K562 (cell line): ENCODE data around the gene OR51S1. TPM values are rescaled to one million over a fixed set of nuclear protein-coding genes. Genes with fewer than 3 reads are reported as not detected.

ENCODE experiments used
- ATAC-seq: fragments of 200-7000 bp; cut with Tn5 transposase; 3 replicates; pipeline ENCODE4 v1.9.1; 2020; ENCODE audit warnings: moderate library complexity
- BruUV-seq: library from RNA; stranded (reverse); fragments of 400-500 nt; replicated peaks from 2 replicates; lab custom pipeline; 2021; lab: Mats Ljungman, UMichigan
- CTCF ChIA-PET: fragments of 300-600 bp; formaldehyde crosslinking; extraction: SDS; loops from one replicate; lab custom pipeline; 2021; ENCODE audit warnings: low intra/inter-chr PET ratio; lab: Yijun Ruan, JAX
- POLR2A ChIA-PET: fragments of 300-600, 350-650 bp; sonication (Branson Sonifier 250); formaldehyde crosslinking; extraction: SDS; loops from one replicate; lab custom pipeline; 2021; ENCODE audit warnings: antibody characterized with exemption, inconsistent platforms; lab: Yijun Ruan, JAX
- DNase-seq, 4 experiments: peaks; one replicate each; pipeline versions ENCODE4 v3.0.0 to v3.0.0-alpha.2; 2011 to 2018; ENCODE audit warnings: low spot score in 3 of 4, mixed read lengths in 3 of 4; ENCODE audit errors: extremely low read depth in 1 of 4
- FAIRE-seq: peaks from 2 replicates; lab custom pipeline; 2011; peaks lifted over from hg19 to GRCh38; lab: Jason Lieb, UNC
- H2AFZ ChIP-seq: 2 replicates; pipeline ENCODE4 v1.6.0; 2011; ENCODE audit warnings: low read depth, low read length, control low read depth, inconsistent platforms
- H3K27ac ChIP-seq: fragments of 200-600 bp; 3 replicates; pipeline ENCODE4 v1.8.0; 2011; ENCODE audit warnings: low read depth, mild to moderate bottlenecking, control low read depth, inconsistent platforms, low read length, moderate library complexity, mixed read lengths; ENCODE audit errors: extremely low read depth
- H3K27me3 ChIP-seq, 2 experiments: fragments of 300-600 bp in 1 of 2; 2 replicates in 1 of 2; 3 replicates in 1 of 2; pipeline versions ENCODE4 v1.6.0 to v1.8.0; 2011; ENCODE audit warnings: inconsistent platforms in 2 of 2, low read length in 2 of 2, mild to moderate bottlenecking in 1 of 2, mixed read lengths in 1 of 2, moderate library complexity in 1 of 2; ENCODE audit not compliant: control insufficient read depth in 2 of 2, insufficient read depth in 2 of 2
- H3K36me3 ChIP-seq: fragments of 300-600 bp; 3 replicates; pipeline ENCODE4 v1.8.0; 2011; ENCODE audit warnings: mild to moderate bottlenecking, low read length, inconsistent platforms; ENCODE audit not compliant: control insufficient read depth, insufficient read depth
- H3K4me1 ChIP-seq, 2 experiments: fragments of 200-600 bp in 1 of 2; replicated peaks in 1 of 2; 2 replicates in 1 of 2; 3 replicates in 1 of 2; pipeline versions ENCODE4 v1.5.1 to v1.8.0; 2011; ENCODE audit warnings: inconsistent platforms in 2 of 2, low read length in 2 of 2, mild to moderate bottlenecking in 1 of 2, mixed read lengths in 1 of 2, moderate library complexity in 1 of 2; ENCODE audit not compliant: control insufficient read depth in 2 of 2, insufficient read depth in 2 of 2
- H3K4me2 ChIP-seq: 2 replicates; pipeline ENCODE4 v1.6.1; 2011; ENCODE audit warnings: low read length, control low read depth, inconsistent platforms, mixed read lengths; ENCODE audit not compliant: insufficient read depth
- H3K4me3 ChIP-seq: fragments of 200-600 bp; sonication (generic), shearing (Covaris generic); 2 replicates; pipeline ENCODE4 v1.5.1; 2016; ENCODE audit warnings: control low read depth, inconsistent platforms
- H3K79me2 ChIP-seq: fragments of 200-600 bp; 3 replicates; pipeline ENCODE4 v1.8.0; 2011; ENCODE audit warnings: low read length, inconsistent platforms; ENCODE audit not compliant: control insufficient read depth, insufficient read depth
- H3K9ac ChIP-seq, 2 experiments: 2 replicates each; pipeline versions ENCODE4 v1.6.0 to v1.6.1; 2011; ENCODE audit warnings: low read depth in 2 of 2, low read length in 2 of 2, control low read depth in 1 of 2, inconsistent platforms in 1 of 2, mild to moderate bottlenecking in 1 of 2, mixed read lengths in 1 of 2; ENCODE audit not compliant: insufficient read depth in 1 of 2
- H3K9me1 ChIP-seq: one replicate; pipeline ENCODE4 v1.6.0; 2011; ENCODE audit warnings: inconsistent platforms, mild to moderate bottlenecking, low read length, moderate library complexity; ENCODE audit not compliant: control insufficient read depth, insufficient read depth
- H3K9me3 ChIP-seq: replicated peaks from 2 replicates; pipeline ENCODE4 v1.5.1; 2011; ENCODE audit warnings: low read depth, low read length, inconsistent platforms; ENCODE audit not compliant: control insufficient read depth, insufficient read depth
- H4K20me1 ChIP-seq: replicated peaks from 2 replicates; pipeline ENCODE4 v1.6.1; 2011; ENCODE audit warnings: low read length, inconsistent platforms, mixed read lengths; ENCODE audit not compliant: control insufficient read depth, insufficient read depth
- CAMTA2 ChIP-seq: fragments of 250-450 bp; sonication (Bioruptor Pico); conservative IDR thresholded peaks from 2 replicates; pipeline ENCODE4 v1.5.1; 2022
- CHD4 ChIP-seq: fragments of 200-600 bp; sonication (generic); IDR thresholded peaks from 3 replicates; pipeline ENCODE4 v1.6.1; 2012; ENCODE audit warnings: low read depth, mild to moderate bottlenecking, mixed read lengths, low read length, inconsistent platforms; ENCODE audit not compliant: insufficient read depth, insufficient replicate concordance, poor library complexity, severe bottlenecking
- E2F8 ChIP-seq: fragments of 450-650 bp; IDR thresholded peaks from 2 replicates; pipeline ENCODE4 v1.7.1; 2018; ENCODE audit warnings: mild to moderate bottlenecking, low read depth; ENCODE audit not compliant: partially characterized antibody
- ELF1 ChIP-seq: fragments of 200-800 bp; sonication (Bioruptor generic); IDR thresholded peaks from 2 replicates; pipeline ENCODE4 v1.6.1; 2016; ENCODE audit warnings: missing genetic modification characterization, missing compliant biosample characterization
- WGBS: fragments of 100-300 bp; shearing (Covaris generic); methylation state at CpG from one replicate; pipeline ENCODE4 v1.1.6; 2016; ENCODE audit warnings: low coverage, mixed read lengths; ENCODE audit not compliant: insufficient coverage; ENCODE audit errors: missing lambda C conversion rate; 5-methylcytosine and 5-hydroxymethylcytosine counted together
- in situ Hi-C: fragments of 300-500 bp; cut with MboI; formaldehyde crosslinking; loops from 4 replicates; pipeline ENCODE4 v1.15.0; 2018; ENCODE audit warnings: inconsistent platforms, mixed read lengths
- intact Hi-C: fragments of 100-400 bp; cut with micrococcal nuclease; formaldehyde crosslinking; loops from 2 replicates; pipeline ENCODE4 v1.14.2; 2022
- polyA plus RNA-seq, 8 experiments: library from polyadenylated mRNA; depleted of rRNA in 4 of 8; stranded (reverse) in 5 of 8; unstranded in 3 of 8; fragments of >200 nt; fragmentation: Nextera tagmentation in 2 of 8; fragmentation: Illumina TruSeq in 1 of 8; extraction: Ambion mirVana in 2 of 8; extraction: Trizol in 1 of 8; gene quantifications; 2 replicates each; pipeline versions ENCODE4 v1.2.1 to v1.2.3, GENCODE V29; 2011 to 2014; ENCODE audit warnings: inconsistent platforms in 1 of 8, missing spikeins in 1 of 8
- total RNA-seq, 7 experiments: library from RNA; depleted of rRNA in 6 of 7; stranded (reverse); fragments of >200 nt in 6 of 7; fragmentation: Illumina TruSeq in 2 of 7; extraction: Trizol in 2 of 7; gene quantifications; 2 replicates each; pipeline versions ENCODE4 v1.2.1 to v1.2.3, GENCODE V29; 2011 to 2021; ENCODE audit warnings: low replicate concordance in 1 of 7
- TF ChIP-seq, protein P1 (sequence below): fragments of 450-650 bp; IDR thresholded peaks from 2 replicates; pipeline ENCODE4 v1.6.1; 2018; ENCODE audit not compliant: partially characterized antibody
- TF ChIP-seq, protein P2 (sequence below), 3 experiments: IDR thresholded peaks in 2 of 3; conservative IDR thresholded peaks in 1 of 3; 2 replicates each; pipeline ENCODE4 v1.5.1; 2011 to 2012; ENCODE audit warnings: low read length in 3 of 3, mild to moderate bottlenecking in 3 of 3, control low read depth in 2 of 3, improper control_type of control experiment in 1 of 3, inconsistent platforms in 1 of 3, low read depth in 1 of 3, mixed read lengths in 1 of 3, moderate library complexity in 1 of 3; ENCODE audit not compliant: insufficient read depth in 2 of 3
- TF ChIP-seq, protein P3 (sequence below), 2 experiments: fragments of 450-650 bp; IDR thresholded peaks; 2 replicates each; pipeline ENCODE4 v1.6.1; 2018; ENCODE audit warnings: mild to moderate bottlenecking in 2 of 2, low read depth in 1 of 2; ENCODE audit not compliant: partially characterized antibody in 2 of 2

OR51S1 gene
- total and polyA plus RNA-seq, 9 of the 15 experiments (the other 6 are each of a cell fraction or from before 2014, with no cell fraction given) = not detected

- ChIA-PET POLR2A (interaction anchor here (0.9 to 1.3 kb wide), 2 partner anchors 8 to 9 kb away, joined by 4 to 6 read pairs; no protein-coding TSS in a partner anchor), CTCF (no interaction called here)
- Histone ChIP-seq H3K9me1 (no peaks in the 10 kb centered on the region), H3K9me3 (no peaks in the 10 kb centered on the region), H3K4me3 (no peak overlapping the region), H3K4me2 (no peak overlapping the region), H2AFZ (no peak overlapping the region), H3K27ac (peak overlapping the region; percentile 32; the same call in 1 of the 3 replicates), H3K27me3 (no peaks in the 10 kb centered on the region), H3K79me2 (no peaks in the 10 kb centered on the region), H3K36me3 (no peaks in the 10 kb centered on the region), H4K20me1 (no peaks in the 10 kb centered on the region), H3K4me1 (peaks cover 0 to 22% of the 10 kb centered on the region in 2 experiments; a peak in 3 of 5 replicates), H3K9ac (no peak overlapping the region)
- FAIRE-seq (peak; percentile 40), DNase-seq (peak; percentile 22 to 49 (median 30)), ATAC-seq (peak; percentile 72)
- intact Hi-C loops (no loop called here), in situ Hi-C loops (no loop called here)
- 0% methylated on average over 1 of the region's 1 CpG for WGBS
- BruUV-seq = no TSS peak
- TF ChIP-seq, protein P1, sequence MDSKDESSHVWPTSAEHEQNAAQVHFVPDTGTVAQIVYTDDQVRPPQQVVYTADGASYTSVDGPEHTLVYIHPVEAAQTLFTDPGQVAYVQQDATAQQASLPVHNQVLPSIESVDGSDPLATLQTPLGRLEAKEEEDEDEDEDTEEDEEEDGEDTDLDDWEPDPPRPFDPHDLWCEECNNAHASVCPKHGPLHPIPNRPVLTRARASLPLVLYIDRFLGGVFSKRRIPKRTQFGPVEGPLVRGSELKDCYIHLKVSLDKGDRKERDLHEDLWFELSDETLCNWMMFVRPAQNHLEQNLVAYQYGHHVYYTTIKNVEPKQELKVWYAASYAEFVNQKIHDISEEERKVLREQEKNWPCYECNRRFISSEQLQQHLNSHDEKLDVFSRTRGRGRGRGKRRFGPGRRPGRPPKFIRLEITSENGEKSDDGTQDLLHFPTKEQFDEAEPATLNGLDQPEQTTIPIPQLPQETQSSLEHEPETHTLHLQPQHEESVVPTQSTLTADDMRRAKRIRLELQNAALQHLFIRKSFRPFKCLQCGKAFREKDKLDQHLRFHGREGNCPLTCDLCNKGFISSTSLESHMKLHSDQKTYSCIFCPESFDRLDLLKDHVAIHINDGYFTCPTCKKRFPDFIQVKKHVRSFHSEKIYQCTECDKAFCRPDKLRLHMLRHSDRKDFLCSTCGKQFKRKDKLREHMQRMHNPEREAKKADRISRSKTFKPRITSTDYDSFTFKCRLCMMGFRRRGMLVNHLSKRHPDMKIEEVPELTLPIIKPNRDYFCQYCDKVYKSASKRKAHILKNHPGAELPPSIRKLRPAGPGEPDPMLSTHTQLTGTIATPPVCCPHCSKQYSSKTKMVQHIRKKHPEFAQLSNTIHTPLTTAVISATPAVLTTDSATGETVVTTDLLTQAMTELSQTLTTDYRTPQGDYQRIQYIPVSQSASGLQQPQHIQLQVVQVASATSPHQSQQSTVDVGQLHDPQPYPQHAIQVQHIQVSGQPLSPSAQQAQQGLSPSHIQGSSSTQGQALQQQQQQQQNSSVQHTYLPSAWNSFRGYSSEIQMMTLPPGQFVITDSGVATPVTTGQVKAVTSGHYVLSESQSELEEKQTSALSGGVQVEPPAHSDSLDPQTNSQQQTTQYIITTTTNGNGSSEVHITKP = no peak
- TF ChIP-seq CAMTA2 (CRISPR knock-in tag) (no peak), E2F8 (no peak), ELF1 (tag) (no peak), CHD4 (no peak)
- TF ChIP-seq, protein P2, sequence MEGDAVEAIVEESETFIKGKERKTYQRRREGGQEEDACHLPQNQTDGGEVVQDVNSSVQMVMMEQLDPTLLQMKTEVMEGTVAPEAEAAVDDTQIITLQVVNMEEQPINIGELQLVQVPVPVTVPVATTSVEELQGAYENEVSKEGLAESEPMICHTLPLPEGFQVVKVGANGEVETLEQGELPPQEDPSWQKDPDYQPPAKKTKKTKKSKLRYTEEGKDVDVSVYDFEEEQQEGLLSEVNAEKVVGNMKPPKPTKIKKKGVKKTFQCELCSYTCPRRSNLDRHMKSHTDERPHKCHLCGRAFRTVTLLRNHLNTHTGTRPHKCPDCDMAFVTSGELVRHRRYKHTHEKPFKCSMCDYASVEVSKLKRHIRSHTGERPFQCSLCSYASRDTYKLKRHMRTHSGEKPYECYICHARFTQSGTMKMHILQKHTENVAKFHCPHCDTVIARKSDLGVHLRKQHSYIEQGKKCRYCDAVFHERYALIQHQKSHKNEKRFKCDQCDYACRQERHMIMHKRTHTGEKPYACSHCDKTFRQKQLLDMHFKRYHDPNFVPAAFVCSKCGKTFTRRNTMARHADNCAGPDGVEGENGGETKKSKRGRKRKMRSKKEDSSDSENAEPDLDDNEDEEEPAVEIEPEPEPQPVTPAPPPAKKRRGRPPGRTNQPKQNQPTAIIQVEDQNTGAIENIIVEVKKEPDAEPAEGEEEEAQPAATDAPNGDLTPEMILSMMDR (IDR thresholded peaks at IDR 0.05 in 2 of 3, conservative IDR thresholded peaks at IDR 0.05 in 1 of 3; ENCODE audit: insufficient read depth in 2 of 3, low read depth in 1 of 3, low read length in 3 of 3) = peak in 1 of 3 experiments; percentile 13; a peak in 1 of 6 replicates
- TF ChIP-seq, protein P3, sequence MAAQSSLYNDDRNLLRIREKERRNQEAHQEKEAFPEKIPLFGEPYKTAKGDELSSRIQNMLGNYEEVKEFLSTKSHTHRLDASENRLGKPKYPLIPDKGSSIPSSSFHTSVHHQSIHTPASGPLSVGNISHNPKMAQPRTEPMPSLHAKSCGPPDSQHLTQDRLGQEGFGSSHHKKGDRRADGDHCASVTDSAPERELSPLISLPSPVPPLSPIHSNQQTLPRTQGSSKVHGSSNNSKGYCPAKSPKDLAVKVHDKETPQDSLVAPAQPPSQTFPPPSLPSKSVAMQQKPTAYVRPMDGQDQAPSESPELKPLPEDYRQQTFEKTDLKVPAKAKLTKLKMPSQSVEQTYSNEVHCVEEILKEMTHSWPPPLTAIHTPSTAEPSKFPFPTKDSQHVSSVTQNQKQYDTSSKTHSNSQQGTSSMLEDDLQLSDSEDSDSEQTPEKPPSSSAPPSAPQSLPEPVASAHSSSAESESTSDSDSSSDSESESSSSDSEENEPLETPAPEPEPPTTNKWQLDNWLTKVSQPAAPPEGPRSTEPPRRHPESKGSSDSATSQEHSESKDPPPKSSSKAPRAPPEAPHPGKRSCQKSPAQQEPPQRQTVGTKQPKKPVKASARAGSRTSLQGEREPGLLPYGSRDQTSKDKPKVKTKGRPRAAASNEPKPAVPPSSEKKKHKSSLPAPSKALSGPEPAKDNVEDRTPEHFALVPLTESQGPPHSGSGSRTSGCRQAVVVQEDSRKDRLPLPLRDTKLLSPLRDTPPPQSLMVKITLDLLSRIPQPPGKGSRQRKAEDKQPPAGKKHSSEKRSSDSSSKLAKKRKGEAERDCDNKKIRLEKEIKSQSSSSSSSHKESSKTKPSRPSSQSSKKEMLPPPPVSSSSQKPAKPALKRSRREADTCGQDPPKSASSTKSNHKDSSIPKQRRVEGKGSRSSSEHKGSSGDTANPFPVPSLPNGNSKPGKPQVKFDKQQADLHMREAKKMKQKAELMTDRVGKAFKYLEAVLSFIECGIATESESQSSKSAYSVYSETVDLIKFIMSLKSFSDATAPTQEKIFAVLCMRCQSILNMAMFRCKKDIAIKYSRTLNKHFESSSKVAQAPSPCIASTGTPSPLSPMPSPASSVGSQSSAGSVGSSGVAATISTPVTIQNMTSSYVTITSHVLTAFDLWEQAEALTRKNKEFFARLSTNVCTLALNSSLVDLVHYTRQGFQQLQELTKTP (IDR thresholded peaks at IDR 0.05; ENCODE audit: low read depth in 1 of 2, partially characterized antibody in 2 of 2) = no peak
Observed at GRCh38 chr11:4891996-4892640, 43.1 kb upstream of the OR51S1 start.
